H54 (cell line): ENCODE results near the gene FOXQ1.

Experiments
- DNase-seq: peaks from one replicate; pipeline ENCODE4 v3.0.0; 2011; ENCODE audit warnings: low spot score, mixed read lengths; ENCODE audit not compliant: insufficient read length
- FAIRE-seq: peaks from 3 replicates; lab custom pipeline; 2011; peaks lifted over from hg19 to GRCh38; lab: Jason Lieb, UNC
- POLR2A ChIP-seq: IDR thresholded peaks from 2 replicates; pipeline ENCODE4 v1.6.1; 2011; ENCODE audit warnings: low read depth, mild to moderate bottlenecking, low read length

Gene FOXQ1

GRCh38 chr6:1321738-1322137 lies 9.8 kb downstream of the FOXQ1 start:
- TF ChIP-seq POLR2A = no peak
- no peak for DNase-seq
- no peak for FAIRE-seq

GRCh38 chr6:1322156-1322555 lies 10.3 kb downstream of the FOXQ1 start:
- DNase-seq (no peak), FAIRE-seq (no peak)
- no peak for TF ChIP-seq POLR2A

- TF ChIP-seq POLR2A = no peak
- no peak for FAIRE-seq
- no peak for DNase-seq
Measured at GRCh38 chr6:1322696-1323219, 10.9 kb downstream of the FOXQ1 start.

- no peak for TF ChIP-seq POLR2A
- FAIRE-seq (no peak), DNase-seq (no peak)
Measured at GRCh38 chr6:1324936-1325335, 13.0 kb downstream of the FOXQ1 start.

GRCh38 chr6:1325461-1326309 lies 13.8 kb downstream of the FOXQ1 start:
- no peak for TF ChIP-seq POLR2A
- DNase-seq (no peak), FAIRE-seq (peak; percentile 72)

GRCh38 chr6:1326535-1327121 lies 14.7 kb downstream of the FOXQ1 start:
- TF ChIP-seq POLR2A = no peak
- DNase-seq = no peak
- FAIRE-seq = no peak

GRCh38 chr6:1327630-1328029 lies 15.7 kb downstream of the FOXQ1 start:
- no peak for FAIRE-seq
- no peak for DNase-seq
- TF ChIP-seq POLR2A = no peak

GRCh38 chr6:1328129-1328800 lies 16.4 kb downstream of the FOXQ1 start:
- no peak for FAIRE-seq
- no peak for TF ChIP-seq POLR2A
- no peak for DNase-seq

- no peak for TF ChIP-seq POLR2A
- FAIRE-seq (no peak), DNase-seq (no peak)
Measured at GRCh38 chr6:1329708-1330107, 17.8 kb downstream of the FOXQ1 start.

- no peak for FAIRE-seq
Measured at GRCh38 chr6:1334684-1335083, 22.8 kb downstream of the FOXQ1 start.

GRCh38 chr6:1335367-1336037 lies 23.6 kb downstream of the FOXQ1 start:
- TF ChIP-seq POLR2A = no peak
- DNase-seq (no peak), FAIRE-seq (peak; percentile 98)

More at GRCh38 chr6:1334684-1335083, 22.8 kb downstream of the FOXQ1 start:
- TF ChIP-seq POLR2A = no peak
- no peak for DNase-seq

- FAIRE-seq (peak; percentile 36), DNase-seq (no peak)
- TF ChIP-seq POLR2A = no peak
Measured at GRCh38 chr6:1336246-1336843, 24.4 kb downstream of the FOXQ1 start.

- DNase-seq (no peak), FAIRE-seq (no peak)
- no peak for TF ChIP-seq POLR2A
Measured at GRCh38 chr6:1337791-1338190, 25.9 kb downstream of the FOXQ1 start.

- FAIRE-seq (no peak), DNase-seq (no peak)
- no peak for TF ChIP-seq POLR2A
Measured at GRCh38 chr6:1346101-1346500, 34.2 kb downstream of the FOXQ1 start.
